Measurements from ENCODE around the gene VAV2.

The VAV2 gene

GRCh38 chr9:133895335-133895734, 96.8 kb downstream of the VAV2 start:
- no peak for TF ChIP-seq CTCF (IDR thresholded peaks at IDR 0.05; ENCODE audit: borderline replicate concordance, control extremely low read depth, extremely low read depth, insufficient read depth, missing control alignments)
- in situ Hi-C loops (cut with MboI; ENCODE audit: low sequenced_read_pairs, unreplicated experiment): no loop called here
- DNase-seq (ENCODE audit: low spot score): no peak

- no peak for TF ChIP-seq CTCF (IDR thresholded peaks at IDR 0.05; ENCODE audit: borderline replicate concordance, control extremely low read depth, extremely low read depth, insufficient read depth, missing control alignments)
- no peak for DNase-seq (ENCODE audit: low spot score)
- in situ Hi-C loops (cut with MboI; ENCODE audit: low sequenced_read_pairs, unreplicated experiment): no loop called here
Observed at GRCh38 chr9:133894377-133895321, 97.5 kb downstream of the VAV2 start.

DNA sequence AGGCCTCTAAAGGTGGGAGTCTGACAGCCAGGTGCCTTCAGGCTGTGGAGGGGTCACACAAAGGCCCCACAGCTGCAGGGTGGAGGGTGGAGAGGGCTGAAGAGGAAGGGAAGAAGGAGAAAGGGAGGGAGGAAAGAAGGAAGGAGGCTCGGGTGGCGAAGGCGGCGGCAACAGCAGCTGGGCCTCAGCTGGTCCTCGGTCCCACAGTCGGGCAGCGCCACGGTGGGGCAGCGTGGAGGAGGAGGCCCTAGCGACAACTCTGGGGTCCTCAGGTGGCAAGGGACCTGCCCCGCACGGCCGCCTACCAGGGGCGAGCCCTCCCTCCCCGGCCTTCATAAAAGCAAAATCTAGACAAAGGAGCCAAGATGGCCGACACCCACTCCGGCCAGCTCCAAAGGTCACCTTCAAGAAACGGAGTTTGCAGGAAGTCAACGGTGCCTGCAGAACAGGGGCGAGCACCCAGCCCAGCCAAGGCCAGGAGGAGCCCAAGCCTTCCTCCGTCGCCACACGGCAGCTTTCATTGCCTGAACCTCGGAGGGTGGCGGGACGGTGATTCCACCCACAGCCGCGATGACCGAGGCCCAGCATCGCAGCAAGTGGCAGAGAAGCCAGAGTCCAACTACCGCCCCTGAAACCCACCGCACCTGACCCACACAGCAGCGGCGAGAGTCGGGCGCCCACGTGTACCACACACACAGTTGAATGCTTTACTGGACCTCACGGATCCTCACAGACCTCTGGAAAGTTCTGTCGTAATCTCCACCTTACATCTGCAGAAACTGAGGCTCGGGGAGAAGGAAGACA, 98.7 kb downstream of the VAV2 start:
- no peak for DNase-seq (ENCODE audit: low spot score)
- no peak for TF ChIP-seq CTCF (IDR thresholded peaks at IDR 0.05; ENCODE audit: borderline replicate concordance, control extremely low read depth, extremely low read depth, insufficient read depth, missing control alignments)
- in situ Hi-C loops (cut with MboI; ENCODE audit: low sequenced_read_pairs, unreplicated experiment): no loop called here

GRCh38 chr9:133892193-133892920, 99.8 kb downstream of the VAV2 start:
- TF ChIP-seq CTCF (IDR thresholded peaks at IDR 0.05; ENCODE audit: borderline replicate concordance, control extremely low read depth, extremely low read depth, insufficient read depth, missing control alignments): no peak
- DNase-seq (ENCODE audit: low spot score): no peak
- in situ Hi-C loops (cut with MboI; ENCODE audit: low sequenced_read_pairs, unreplicated experiment): no loop called here

GRCh38 chr9:133891741-133892140, 100.4 kb downstream of the VAV2 start:
- TF ChIP-seq CTCF (IDR thresholded peaks at IDR 0.05; ENCODE audit: borderline replicate concordance, control extremely low read depth, extremely low read depth, insufficient read depth, missing control alignments): no peak
- in situ Hi-C loops (cut with MboI; ENCODE audit: low sequenced_read_pairs, unreplicated experiment): no loop called here

GRCh38 chr9:133890583-133890982, 101.5 kb downstream of the VAV2 start:
- in situ Hi-C loops (cut with MboI; ENCODE audit: low sequenced_read_pairs, unreplicated experiment): no loop called here
- no peak for TF ChIP-seq CTCF (IDR thresholded peaks at IDR 0.05; ENCODE audit: borderline replicate concordance, control extremely low read depth, extremely low read depth, insufficient read depth, missing control alignments)
- DNase-seq (ENCODE audit: low spot score): no peak

More at GRCh38 chr9:133891741-133892140, 100.4 kb downstream of the VAV2 start:
- no peak for DNase-seq (ENCODE audit: low spot score)

Data from GM13976 (cell line).